A549 (cell line): Measurements from ENCODE around the gene NCOA5. TPM values are rescaled to one million over a fixed set of nuclear protein-coding genes. Genes with fewer than 3 reads are reported as not detected.

Experiments used
- ATAC-seq, 2 experiments: fragments of 200-7000 bp in 1 of 2; fragments of >200 bp in 1 of 2; cut with Nextera tagmentation in 1 of 2; cut with Tn5 transposase in 1 of 2; 3 replicates each; pipeline versions ENCODE4 v1.8.0 to v1.9.1; 2018 to 2020; ENCODE audit warnings: mild to moderate bottlenecking in 1 of 2, moderate library complexity in 1 of 2
- CTCF ChIA-PET: fragments of 300-600 bp; sonication (Branson Sonifier 250); formaldehyde crosslinking; extraction: SDS; loops from one replicate; lab custom pipeline; 2021; ENCODE audit warnings: antibody characterized with exemption, inconsistent platforms; lab: Yijun Ruan, JAX
- POLR2A ChIA-PET: fragments of 350-600 bp; formaldehyde crosslinking; extraction: SDS; loops from one replicate; lab custom pipeline; 2021; ENCODE audit warnings: antibody characterized with exemption, inconsistent platforms; lab: Yijun Ruan, JAX
- DNase-seq, 2 experiments: peaks; one replicate each; pipeline versions ENCODE4 v3.0.0 to v3.0.0-alpha.2; 2011 to 2016; ENCODE audit warnings: low read depth in 1 of 2, low spot score in 1 of 2
- FAIRE-seq: peaks from 2 replicates; lab custom pipeline; 2011; peaks lifted over from hg19 to GRCh38; lab: Jason Lieb, UNC
- H3K27ac ChIP-seq, 2 experiments: fragments of >200 bp; sonication (Bioruptor Twin); formaldehyde crosslinking; 3 replicates each; pipeline ENCODE4 v1.5.1; 2016 to 2017
- H3K4me1 ChIP-seq: fragments of >200 bp; sonication (Bioruptor Twin); formaldehyde crosslinking; 3 replicates; pipeline ENCODE4 v1.6.1; 2016
- H3K4me2 ChIP-seq: fragments of >200 bp; sonication (Bioruptor Twin); formaldehyde crosslinking; 3 replicates; pipeline ENCODE4 v1.6.1; 2016
- H3K4me3 ChIP-seq: fragments of >200 bp; sonication (Bioruptor Twin); formaldehyde crosslinking; 3 replicates; pipeline ENCODE4 v1.5.1; 2016
- H3K9me3 ChIP-seq: fragments of >200 bp; sonication (Bioruptor Twin); formaldehyde crosslinking; 3 replicates; pipeline ENCODE4 v1.6.1; 2016
- ATOH8 ChIP-seq: fragments of 250-450 bp; sonication (Bioruptor Pico); IDR thresholded peaks from 2 replicates; pipeline ENCODE4 v1.5.0; 2020; ENCODE audit warnings: low read depth, mild to moderate bottlenecking, moderate library complexity
- BCL3 ChIP-seq: fragments of >200 bp; sonication (Bioruptor Twin); formaldehyde crosslinking; IDR thresholded peaks from 3 replicates; pipeline ENCODE4 v1.6.1; 2016
- CEBPB ChIP-seq, 2 experiments: fragments of >200 bp in 1 of 2; sonication (Bioruptor Twin) in 1 of 2; formaldehyde crosslinking in 1 of 2; IDR thresholded peaks; 2 replicates each; pipeline ENCODE4 v1.6.1; 2012 to 2016
- CHD4 ChIP-seq: fragments of 200-600 bp; sonication (generic); IDR thresholded peaks from 2 replicates; pipeline ENCODE4 v1.6.1; 2016; ENCODE audit warnings: antibody characterized with exemption, mild to moderate bottlenecking, borderline replicate concordance
- E2F6 ChIP-seq: IDR thresholded peaks from 2 replicates; pipeline ENCODE4 v1.6.1; 2012; ENCODE audit warnings: low read depth, borderline replicate concordance
- FOSB ChIP-seq: fragments of 250-450 bp; sonication (Bioruptor Pico); IDR thresholded peaks from 2 replicates; pipeline ENCODE4 v1.5.0; 2020; ENCODE audit warnings: mild to moderate bottlenecking, moderate library complexity
- HES2 ChIP-seq: fragments of >200 bp; sonication (Bioruptor Twin); formaldehyde crosslinking; IDR thresholded peaks from 2 replicates; pipeline ENCODE4 v1.6.1; 2016
- HMGXB4 ChIP-seq: fragments of 250-450 bp; sonication (Bioruptor Pico); IDR thresholded peaks from 2 replicates; pipeline ENCODE4 v1.5.0; 2021; ENCODE audit warnings: mild to moderate bottlenecking, moderate library complexity, borderline replicate concordance
- HOXA7 ChIP-seq: fragments of 250-450 bp; sonication (Bioruptor Pico); IDR thresholded peaks from 2 replicates; pipeline ENCODE4 v1.5.0; 2020; ENCODE audit warnings: mild to moderate bottlenecking, moderate library complexity
- HOXB5 ChIP-seq: fragments of 250-450 bp; sonication (Bioruptor Pico); IDR thresholded peaks from 2 replicates; pipeline ENCODE4 v1.5.0; 2020; ENCODE audit warnings: mild to moderate bottlenecking, moderate library complexity
- JUNB ChIP-seq: fragments of >200 bp; sonication (Bioruptor Twin); formaldehyde crosslinking; IDR thresholded peaks from 2 replicates; pipeline ENCODE4 v1.6.1; 2016
- KDM1A ChIP-seq: fragments of 200-600 bp; sonication (generic); IDR thresholded peaks from 2 replicates; pipeline ENCODE4 v1.6.1; 2016; ENCODE audit warnings: low read depth, mild to moderate bottlenecking
- MAFK ChIP-seq: fragments of 450-650 bp; IDR thresholded peaks from 2 replicates; pipeline ENCODE4 v1.6.1; 2014; ENCODE audit not compliant: partially characterized antibody
- MAX ChIP-seq: IDR thresholded peaks from 2 replicates; pipeline ENCODE4 v1.6.1; 2012
- POLR2A ChIP-seq: IDR thresholded peaks from 2 replicates; pipeline ENCODE4 v1.6.1; 2012; ENCODE audit warnings: mild to moderate bottlenecking, low read length
- RARB ChIP-seq: fragments of 250-450 bp; sonication (Bioruptor Pico); IDR thresholded peaks from 2 replicates; pipeline ENCODE4 v1.8.0; 2021; ENCODE audit warnings: mild to moderate bottlenecking, moderate library complexity
- SMC3 ChIP-seq: fragments of >200 bp; sonication (Bioruptor Twin); formaldehyde crosslinking; IDR thresholded peaks from 3 replicates; pipeline ENCODE4 v1.6.1; 2018; ENCODE audit warnings: inconsistent platforms
- USF2 ChIP-seq: fragments of 450-650 bp; IDR thresholded peaks from 2 replicates; pipeline ENCODE4 v1.6.1; 2014; ENCODE audit warnings: antibody characterized with exemption
- ZFP36 ChIP-seq: fragments of 450-650 bp; IDR thresholded peaks from 2 replicates; pipeline ENCODE4 v1.6.1; 2014; ENCODE audit warnings: borderline replicate concordance; ENCODE audit not compliant: partially characterized antibody
- WGBS: methylation state at CpG from one replicate; pipeline ENCODE4 v1.1.6; 2017; ENCODE audit errors: missing lambda C conversion rate; 5-methylcytosine and 5-hydroxymethylcytosine counted together
- polyA plus RNA-seq, 4 experiments: library from polyadenylated mRNA; depleted of rRNA in 3 of 4; stranded (reverse); fragments of >200 nt; fragmentation: RNase III in 1 of 4; extraction: RNeasy Plus Mini Kit Qiagen cat#74134 plus additional on column Dnase treatment in 1 of 4; gene quantifications; 2 replicates in 3 of 4; 3 replicates in 1 of 4; pipeline ENCODE4 v1.2.3, GENCODE V29; 2011 to 2017

The NCOA5 gene
- polyA plus RNA-seq, 2 of the 4 experiments (the other 2 are of a cell fraction) = 27.2 to 28.0 TPM

- Histone ChIP-seq H3K27ac (no peak overlapping the region), H3K9me3 (no peaks in the 10 kb centered on the region), H3K4me3 (no peak overlapping the region), H3K4me2 (no peak overlapping the region), H3K4me1 (0 out of 3 replicates have a peak, but pooled peaks cover 3% of the 10 kb centered on the region)
- no peak for DNase-seq
- FAIRE-seq = no peak
- 83% methylated on average over 2 of the region's 2 CpGs for WGBS
- ATAC-seq = no peak
- TF ChIP-seq HMGXB4 (CRISPR knock-in tag) (no peak), MAFK (no peak), HOXB5 (CRISPR knock-in tag) (no peak), BCL3 (no peak), USF2 (no peak), JUNB (no peak), MAX (no peak), KDM1A (no peak), CEBPB (IDR thresholded peaks at IDR 0.05) (no peak), ZFP36 (no peak), CHD4 (no peak)
- POLR2A ChIA-PET = no interaction called here
- CTCF ChIA-PET = interaction anchor here (1.0 to 2.3 kb wide), 5 partner anchors 13 to 106 kb away, joined by 3 to 12 read pairs (median 3); no protein-coding TSS in a partner anchor
These were observed 29.8 kb upstream of the NCOA5 start for GRCh38 chr20:46119547-46119946.

GRCh38 chr20:46119028-46119546, 29.3 kb upstream of the NCOA5 start:
- TF ChIP-seq FOSB (CRISPR knock-in tag) = no peak
- TF ChIP-seq HES2 = no peak
- no peak for TF ChIP-seq ATOH8 (CRISPR knock-in tag)
- no peak for TF ChIP-seq POLR2A
- no peak for TF ChIP-seq MAFK
- no peak for TF ChIP-seq JUNB
- no peak for TF ChIP-seq RARB (CRISPR knock-in tag)
- TF ChIP-seq E2F6 = no peak
- no peak for TF ChIP-seq BCL3
- TF ChIP-seq SMC3 = no peak
- TF ChIP-seq HOXA7 (CRISPR knock-in tag) = no peak
- no peak for ATAC-seq
- 79% methylated on average over 2 of the region's 2 CpGs for WGBS
- H3K4me2 ChIP-seq = peak overlapping the region; percentile 99; the same call in 2 of the 3 replicates
- no peaks in the 10 kb centered on the region for H3K9me3 ChIP-seq
- H3K4me3 ChIP-seq = no peak overlapping the region
- 0 out of 3 replicates have a peak, but pooled peaks cover 3% of the 10 kb centered on the region for H3K4me1 ChIP-seq
- POLR2A ChIA-PET = no interaction called here
- CTCF ChIA-PET = interaction anchor here (1.0 to 2.3 kb wide), 5 partner anchors 13 to 106 kb away, joined by 3 to 12 read pairs (median 4); no protein-coding TSS in a partner anchor
- no peak overlapping the region for H3K27ac ChIP-seq
- DNase-seq = no peak
- FAIRE-seq = no peak
